HCT116 (cell line): Measurements from ENCODE around the gene NUBPL.

ENCODE experiments used
- ATF3 ChIP-seq: IDR thresholded peaks from 2 replicates; pipeline ENCODE4 v1.6.1; 2012
- CBX3 ChIP-seq: IDR thresholded peaks from 2 replicates; pipeline ENCODE4 v1.6.1; 2012; ENCODE audit warnings: low read depth
- CTCF ChIP-seq, 3 experiments: fragments of 200-600 bp in 1 of 3; sonication (generic) in 1 of 3; IDR thresholded peaks in 2 of 3; conservative IDR thresholded peaks in 1 of 3; 2 replicates each; pipeline ENCODE4 v1.5.1; 2012 to 2017; ENCODE audit warnings: low read depth in 2 of 3, low read length in 2 of 3, antibody characterized with exemption in 1 of 3, borderline replicate concordance in 1 of 3, control low read depth in 1 of 3, mild to moderate bottlenecking in 1 of 3, mixed read lengths in 1 of 3, mixed run types in 1 of 3, moderate library complexity in 1 of 3; ENCODE audit not compliant: insufficient read depth in 1 of 3
- EZH2 ChIP-seq: fragments of 200-600 bp; sonication (generic); IDR thresholded peaks from 2 replicates; pipeline ENCODE4 v1.6.1; 2017; ENCODE audit warnings: antibody characterized with exemption, mixed run types
- EZH2phosphoT487 ChIP-seq: fragments of 200-600 bp; IDR thresholded peaks from 2 replicates; pipeline ENCODE4 v1.6.1; 2018; ENCODE audit warnings: antibody characterized with exemption, borderline replicate concordance
- POLR2A ChIP-seq: IDR thresholded peaks from 2 replicates; pipeline ENCODE4 v1.7.0; 2011; ENCODE audit warnings: borderline replicate concordance; ENCODE audit not compliant: insufficient read depth, insufficient read length; ENCODE audit errors: extremely low read depth
- POLR2AphosphoS5 ChIP-seq: IDR thresholded peaks from 2 replicates; pipeline ENCODE4 v1.6.1; 2011; ENCODE audit warnings: mild to moderate bottlenecking, low read depth, low read length, moderate library complexity
- RAD21 ChIP-seq: IDR thresholded peaks from 2 replicates; pipeline ENCODE4 v1.6.1; 2012; ENCODE audit warnings: low read depth, mild to moderate bottlenecking
- REST ChIP-seq: IDR thresholded peaks from 2 replicates; pipeline ENCODE4 v1.6.1; 2012; ENCODE audit warnings: low read depth
- TCF7L2 ChIP-seq: IDR thresholded peaks from 2 replicates; pipeline ENCODE4 v1.7.0; 2011; ENCODE audit warnings: borderline replicate concordance, inconsistent platforms; ENCODE audit not compliant: insufficient read depth, insufficient read length; ENCODE audit errors: extremely low read depth
- YY1 ChIP-seq: IDR thresholded peaks from 2 replicates; pipeline ENCODE4 v1.6.1; 2011; ENCODE audit warnings: low read length, low read depth, moderate library complexity, mild to moderate bottlenecking; ENCODE audit not compliant: insufficient replicate concordance; ENCODE audit errors: extremely low read depth
- ZFX ChIP-seq: fragments of 450-650 bp; IDR thresholded peaks from 2 replicates; pipeline ENCODE4 v1.6.1; 2017
- ZNF274 ChIP-seq: fragments of 200-500 bp; sonication (Bioruptor generic); IDR thresholded peaks from 2 replicates; pipeline ENCODE4 v1.6.1; 2014; ENCODE audit warnings: mild to moderate bottlenecking, low read depth, low read length, inconsistent platforms

GRCh38 chr14:31659278-31659677, 98.1 kb downstream of the NUBPL start:
- TF ChIP-seq TCF7L2: no peak
- TF ChIP-seq POLR2A: no peak
- no peak for TF ChIP-seq EZH2
- TF ChIP-seq CBX3: no peak
- TF ChIP-seq CTCF (IDR thresholded peaks at IDR 0.05 in 2 of 3, conservative IDR thresholded peaks at IDR 0.05 in 1 of 3; ENCODE audit: borderline replicate concordance in 1 of 3, insufficient read depth in 1 of 3, low read depth in 2 of 3, low read length in 2 of 3): no peak
- no peak for TF ChIP-seq RAD21
- TF ChIP-seq REST: no peak
- no peak for TF ChIP-seq EZH2phosphoT487
- TF ChIP-seq ATF3: no peak
- TF ChIP-seq ZNF274: no peak
- TF ChIP-seq ZFX: no peak
- no peak for TF ChIP-seq POLR2AphosphoS5
- no peak for TF ChIP-seq YY1
